WI38 (cell line): ENCODE results near the gene COL1A2.

Source experiments
- H3K4me3 ChIP-seq: 2 replicates; pipeline ENCODE4 v1.5.1; 2011; ENCODE audit warnings: low read depth, mild to moderate bottlenecking, control low read depth, low read length
- TF ChIP-seq, protein P1 (sequence below): IDR thresholded peaks from 2 replicates; pipeline ENCODE4 v1.5.1; 2012; ENCODE audit warnings: low read depth, mild to moderate bottlenecking, control low read depth, low read length

COL1A2 gene

DNA sequence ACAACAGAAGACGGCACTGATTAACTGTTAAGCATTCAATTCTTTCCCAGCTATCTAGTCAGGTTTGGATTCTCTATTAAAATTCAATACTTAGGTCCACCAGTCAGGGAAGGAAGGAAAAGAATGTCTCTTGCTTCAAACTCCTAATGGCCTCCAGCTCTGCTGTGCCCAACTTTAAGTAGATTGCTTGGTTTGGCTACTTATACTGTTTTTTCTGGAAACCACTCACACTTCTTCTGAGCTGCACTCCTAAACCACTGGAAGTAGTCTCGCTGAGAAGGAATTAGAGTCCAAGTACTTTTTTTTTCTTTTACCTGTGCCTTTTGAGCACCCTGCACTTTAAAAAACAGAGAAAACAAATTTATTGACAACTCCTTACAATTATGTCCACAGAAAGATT, 26.7 kb upstream of the COL1A2 start:
- TF ChIP-seq, protein P1, sequence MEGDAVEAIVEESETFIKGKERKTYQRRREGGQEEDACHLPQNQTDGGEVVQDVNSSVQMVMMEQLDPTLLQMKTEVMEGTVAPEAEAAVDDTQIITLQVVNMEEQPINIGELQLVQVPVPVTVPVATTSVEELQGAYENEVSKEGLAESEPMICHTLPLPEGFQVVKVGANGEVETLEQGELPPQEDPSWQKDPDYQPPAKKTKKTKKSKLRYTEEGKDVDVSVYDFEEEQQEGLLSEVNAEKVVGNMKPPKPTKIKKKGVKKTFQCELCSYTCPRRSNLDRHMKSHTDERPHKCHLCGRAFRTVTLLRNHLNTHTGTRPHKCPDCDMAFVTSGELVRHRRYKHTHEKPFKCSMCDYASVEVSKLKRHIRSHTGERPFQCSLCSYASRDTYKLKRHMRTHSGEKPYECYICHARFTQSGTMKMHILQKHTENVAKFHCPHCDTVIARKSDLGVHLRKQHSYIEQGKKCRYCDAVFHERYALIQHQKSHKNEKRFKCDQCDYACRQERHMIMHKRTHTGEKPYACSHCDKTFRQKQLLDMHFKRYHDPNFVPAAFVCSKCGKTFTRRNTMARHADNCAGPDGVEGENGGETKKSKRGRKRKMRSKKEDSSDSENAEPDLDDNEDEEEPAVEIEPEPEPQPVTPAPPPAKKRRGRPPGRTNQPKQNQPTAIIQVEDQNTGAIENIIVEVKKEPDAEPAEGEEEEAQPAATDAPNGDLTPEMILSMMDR: no peak
- H3K4me3 ChIP-seq: peak overlapping the region; percentile 39

DNA sequence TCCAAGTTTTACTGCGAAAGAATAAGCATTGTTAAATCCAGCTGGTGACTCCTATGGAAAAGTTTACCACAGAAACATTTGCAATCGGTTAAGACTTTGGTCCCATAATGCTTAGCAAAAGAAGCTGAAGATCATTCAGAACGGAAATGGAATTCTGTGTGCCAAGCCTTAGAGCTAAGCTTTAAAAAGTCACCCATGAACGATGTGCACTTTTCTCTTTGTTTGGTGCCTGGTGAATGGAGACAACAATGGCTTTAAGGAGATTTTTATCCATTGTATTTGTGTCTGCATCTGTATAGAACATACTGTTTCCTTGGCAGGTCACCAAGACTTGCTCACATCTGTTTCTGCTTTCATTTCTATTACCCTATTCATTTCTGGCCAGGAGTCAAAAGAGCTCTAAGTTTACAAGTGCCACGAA, 26.3 kb upstream of the COL1A2 start:
- TF ChIP-seq, protein P1: no peak
- H3K4me3 ChIP-seq: peak overlapping the region; percentile 39

- H3K4me3 ChIP-seq: peak overlapping the region; percentile 58
- TF ChIP-seq, protein P1: no peak
These were observed 20.5 kb upstream of the COL1A2 start for GRCh38 chr7:94374231-94374630.

DNA sequence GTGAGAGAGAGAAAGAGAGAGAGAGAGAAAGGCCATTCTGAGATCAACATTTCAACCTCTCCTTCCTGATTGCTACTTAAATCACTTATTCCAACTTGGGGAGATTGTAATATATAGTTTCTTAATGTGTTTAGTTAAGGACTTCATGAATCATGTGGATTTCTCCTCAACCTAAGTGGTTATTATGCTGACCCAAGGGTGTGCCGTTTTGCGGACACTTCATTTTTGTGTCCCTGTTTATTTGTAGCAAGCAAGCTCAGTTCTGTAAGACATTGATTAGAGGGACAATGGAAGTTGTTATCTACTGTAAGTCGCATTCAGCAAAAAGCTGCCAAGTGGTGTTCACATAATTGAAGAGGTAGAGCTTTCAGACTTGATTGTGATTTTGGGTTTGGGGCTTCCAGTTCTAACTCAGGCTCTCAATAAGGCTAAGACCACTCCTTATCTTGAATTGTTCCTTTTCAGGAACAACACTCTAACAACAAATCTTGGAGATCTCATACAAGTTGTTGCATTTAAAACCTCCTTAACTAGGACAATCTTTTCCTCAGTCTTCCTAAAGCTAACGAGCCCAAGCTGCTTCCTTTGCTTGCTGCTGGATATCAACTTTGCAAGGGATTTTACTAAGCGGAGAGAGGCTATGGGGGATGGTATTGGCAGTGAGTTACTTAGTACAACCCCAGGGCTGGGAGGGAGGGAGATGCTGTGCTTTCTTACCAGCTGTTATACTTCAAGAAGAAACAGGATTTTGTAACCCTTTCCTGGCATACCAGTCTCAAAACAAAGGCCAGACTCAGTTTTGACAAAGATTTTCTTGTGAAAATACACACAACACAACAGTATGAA, 19.8 kb upstream of the COL1A2 start:
- H3K4me3 ChIP-seq: peak overlapping the region; percentile 58
- TF ChIP-seq, protein P1: no peak

- H3K4me3 ChIP-seq: peak overlapping the region; percentile 58
- TF ChIP-seq, protein P1: no peak
These were observed 19.0 kb upstream of the COL1A2 start for GRCh38 chr7:94375691-94376090.

DNA sequence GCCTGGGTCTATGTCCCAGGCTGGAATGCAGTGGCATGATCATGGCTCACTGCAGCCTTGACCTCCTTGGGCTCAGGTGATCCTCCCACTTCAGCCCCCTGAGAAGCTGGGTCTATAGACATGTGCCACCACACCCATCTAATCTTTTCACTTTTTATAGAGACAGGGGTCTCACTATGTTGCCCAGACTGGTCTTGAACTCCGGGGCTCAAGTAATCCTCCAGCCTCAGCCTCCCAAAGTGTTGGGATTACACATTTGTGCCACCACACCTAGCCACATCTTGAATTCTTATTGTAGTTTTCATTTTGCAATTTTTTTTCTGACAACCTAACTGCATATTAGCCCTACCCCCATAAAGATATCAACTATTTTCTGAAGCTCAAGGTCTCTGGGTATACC, 18.4 kb upstream of the COL1A2 start:
- TF ChIP-seq, protein P1: no peak
- H3K4me3 ChIP-seq: no peak overlapping the region

- no peak overlapping the region for H3K4me3 ChIP-seq
- TF ChIP-seq, protein P1: no peak
These were observed 16.3 kb upstream of the COL1A2 start for GRCh38 chr7:94378356-94378755.
